Activated naive CD8-positive, alpha-beta T cell treated with anti-CD3 and anti-CD28 coated beads, Interleukin-2, amount 50 U/mL, for 16 hours (primary cell): ENCODE data around the gene SV2C.
"Not testable (repeated sequence)": the region's sequence is repeated elsewhere in the genome, so short reads cannot be mapped to it uniquely, and the experiment has no call there.

Experiments
- DNase-seq: peaks from one replicate; pipeline ENCODE4 v3.0.0-alpha.2; 2020; ENCODE audit warnings: low read depth, low spot score

The SV2C gene

GRCh38 chr5:76341651-76342334 is 258.6 kb downstream of the SV2C start:
- no peak for DNase-seq

GRCh38 chr5:76342474-76342873 is 259.3 kb downstream of the SV2C start:
- no peak for DNase-seq

- no peak for DNase-seq
Measured at GRCh38 chr5:76345582-76345981, 262.4 kb downstream of the SV2C start.

- DNase-seq: no peak
Measured at GRCh38 chr5:76351176-76351575, 268.0 kb downstream of the SV2C start.

GRCh38 chr5:76351577-76351976 is 268.4 kb downstream of the SV2C start:
- DNase-seq: no peak

GRCh38 chr5:76356887-76357286 is 273.7 kb downstream of the SV2C start:
- DNase-seq: no peak

- no peak for DNase-seq
Measured at GRCh38 chr5:76363352-76364225, 280.4 kb downstream of the SV2C start.

GRCh38 chr5:76364226-76364589 is 281.0 kb downstream of the SV2C start:
- no peak for DNase-seq

GRCh38 chr5:76365561-76365960 is 282.4 kb downstream of the SV2C start:
- no peak for DNase-seq

- DNase-seq: no peak
Measured at GRCh38 chr5:76366596-76366995, 283.4 kb downstream of the SV2C start.

GRCh38 chr5:76367623-76368371 is 284.6 kb downstream of the SV2C start:
- peak; percentile 4 for DNase-seq

- no peak for DNase-seq
Measured at GRCh38 chr5:76368941-76369340, 285.8 kb downstream of the SV2C start.

GRCh38 chr5:76369668-76370067 is 286.5 kb downstream of the SV2C start:
- DNase-seq: not testable (repeated sequence)

- DNase-seq: no peak
Measured at GRCh38 chr5:76371960-76372322, 288.8 kb downstream of the SV2C start.

- no peak for DNase-seq
Measured at GRCh38 chr5:76372323-76373054, 289.3 kb downstream of the SV2C start.

- no peak for DNase-seq
Measured at GRCh38 chr5:76376148-76376865, 293.1 kb downstream of the SV2C start.

- no peak for DNase-seq
Measured at GRCh38 chr5:76376866-76377230, 293.7 kb downstream of the SV2C start.

GRCh38 chr5:76378355-76378754 is 295.2 kb downstream of the SV2C start:
- DNase-seq: no peak

GRCh38 chr5:76379316-76379715 is 296.1 kb downstream of the SV2C start:
- no peak for DNase-seq

GRCh38 chr5:76379855-76380254 is 296.7 kb downstream of the SV2C start:
- DNase-seq: no peak
